Measurements from ENCODE around the gene R3HDM2.

- TF ChIP-seq CTCF (IDR thresholded peaks at IDR 0.05) (no peak), EZH2 (IDR thresholded peaks at IDR 0.05; ENCODE audit: borderline replicate concordance, insufficient read depth, low read depth, low read length, poor library complexity, severe bottlenecking) (no peak)
Measured at GRCh38 chr12:57360468-57360867, 70.4 kb downstream of the R3HDM2 start.

All from B cell (primary cell).